Mesenchymal stem cell (in vitro differentiated cells and primary cell): ENCODE data around the gene GPBAR1.
"Not testable (repeated sequence)": the region's sequence is repeated elsewhere in the genome, so short reads cannot be mapped to it uniquely, and the experiment has no call there.

ENCODE experiments used
- DNase-seq: peaks from one replicate; pipeline ENCODE4 v3.0.0-alpha.2; 2013
- H2AFZ ChIP-seq: one replicate; pipeline ENCODE4 v1.6.1; 2013; ENCODE audit warnings: low read depth, mild to moderate bottlenecking, control low read depth, inconsistent platforms, low read length, moderate library complexity
- H2AK5ac ChIP-seq: 2 replicates; pipeline ENCODE4 v1.6.1; 2013; ENCODE audit warnings: low read length, moderate library complexity, mild to moderate bottlenecking, inconsistent platforms; ENCODE audit not compliant: severe bottlenecking
- H2BK120ac ChIP-seq: one replicate; pipeline ENCODE4 v1.6.1; 2013; ENCODE audit warnings: low read depth, mild to moderate bottlenecking, inconsistent platforms, low read length, moderate library complexity
- H2BK12ac ChIP-seq, 2 experiments: one replicate each; pipeline ENCODE4 v1.6.1; 2013; ENCODE audit warnings: inconsistent platforms in 2 of 2, low read length in 2 of 2, mild to moderate bottlenecking in 2 of 2, moderate library complexity in 2 of 2, control low read depth in 1 of 2
- H2BK15ac ChIP-seq: one replicate; pipeline ENCODE4 v1.6.1; 2013; ENCODE audit warnings: mild to moderate bottlenecking, low read depth, inconsistent platforms; ENCODE audit not compliant: poor library complexity, severe bottlenecking
- H2BK5ac ChIP-seq: 2 replicates; pipeline ENCODE4 v1.6.1; 2013; ENCODE audit warnings: low read depth, mild to moderate bottlenecking, low read length, control low read depth, inconsistent platforms; ENCODE audit not compliant: poor library complexity, severe bottlenecking
- H3K14ac ChIP-seq, 2 experiments: one replicate each; pipeline ENCODE4 v1.6.1; 2013; ENCODE audit warnings: inconsistent platforms in 2 of 2, low read length in 2 of 2, control low read depth in 1 of 2, mild to moderate bottlenecking in 1 of 2, moderate library complexity in 1 of 2
- H3K18ac ChIP-seq, 2 experiments: one replicate each; pipeline ENCODE4 v1.6.1; 2013; ENCODE audit warnings: inconsistent platforms in 2 of 2, low read length in 2 of 2, control low read depth in 1 of 2, low read depth in 1 of 2, mild to moderate bottlenecking in 1 of 2
- H3K23ac ChIP-seq, 2 experiments: one replicate each; pipeline ENCODE4 v1.6.1; 2013; ENCODE audit warnings: inconsistent platforms in 2 of 2, low read length in 2 of 2, mild to moderate bottlenecking in 2 of 2, moderate library complexity in 2 of 2, control low read depth in 1 of 2
- H3K27ac ChIP-seq: 2 replicates; pipeline ENCODE4 v1.5.1; 2013; ENCODE audit warnings: mild to moderate bottlenecking, moderate library complexity, low read length, control low read depth, inconsistent platforms; ENCODE audit not compliant: poor library complexity, severe bottlenecking
- H3K27me3 ChIP-seq, 2 experiments: 2 replicates each; pipeline versions ENCODE4 v1.6.1 to v1.7.0; 2013; ENCODE audit warnings: low read length in 2 of 2, mild to moderate bottlenecking in 2 of 2, moderate library complexity in 2 of 2, control low read depth in 1 of 2, inconsistent platforms in 1 of 2; ENCODE audit not compliant: control insufficient read depth in 1 of 2, insufficient read depth in 1 of 2
- H3K36me3 ChIP-seq, 2 experiments: 2 replicates each; pipeline versions ENCODE4 v1.6.1 to v1.7.0; 2013; ENCODE audit warnings: low read length in 2 of 2, control low read depth in 1 of 2, inconsistent platforms in 1 of 2, low read depth in 1 of 2, mild to moderate bottlenecking in 1 of 2; ENCODE audit not compliant: insufficient read depth in 2 of 2, control insufficient read depth in 1 of 2
- H3K4ac ChIP-seq, 2 experiments: one replicate each; pipeline ENCODE4 v1.6.1; 2013; ENCODE audit warnings: inconsistent platforms in 2 of 2, low read length in 2 of 2, mild to moderate bottlenecking in 2 of 2, moderate library complexity in 2 of 2, control low read depth in 1 of 2, low read depth in 1 of 2
- H3K4me1 ChIP-seq: 2 replicates; pipeline ENCODE4 v1.6.1; 2013; ENCODE audit warnings: low read depth, low read length, control low read depth; ENCODE audit not compliant: control insufficient read depth, insufficient read depth
- H3K4me2 ChIP-seq: 2 replicates; pipeline ENCODE4 v1.6.1; 2013; ENCODE audit warnings: low read length, mild to moderate bottlenecking, inconsistent platforms; ENCODE audit not compliant: poor library complexity, severe bottlenecking
- H3K4me3 ChIP-seq, 2 experiments: 2 replicates each; pipeline versions ENCODE4 v1.5.1 to v1.7.0; 2013; ENCODE audit warnings: low read length in 2 of 2, mild to moderate bottlenecking in 2 of 2, control low read depth in 1 of 2, low read depth in 1 of 2; ENCODE audit not compliant: insufficient read depth in 1 of 2
- H3K79me1 ChIP-seq: replicated peaks from 2 replicates; pipeline ENCODE4 v1.6.1; 2013; ENCODE audit warnings: mild to moderate bottlenecking, control low read depth, low read length, inconsistent platforms; ENCODE audit not compliant: poor library complexity, severe bottlenecking
- H3K9ac ChIP-seq: 2 replicates; pipeline ENCODE4 v1.7.0; 2013; ENCODE audit warnings: mild to moderate bottlenecking, low read length, moderate library complexity
- H3K9me3 ChIP-seq: 2 replicates; pipeline ENCODE4 v1.7.0; 2013; ENCODE audit warnings: mild to moderate bottlenecking, low read length; ENCODE audit not compliant: control insufficient read depth
- H4K8ac ChIP-seq: one replicate; pipeline ENCODE4 v1.6.1; 2013; ENCODE audit warnings: inconsistent platforms, mild to moderate bottlenecking, low read length, moderate library complexity
- H4K91ac ChIP-seq: one replicate; pipeline ENCODE4 v1.6.1; 2013; ENCODE audit warnings: mild to moderate bottlenecking, low read length, inconsistent platforms
- WGBS: methylation state at CpG from one replicate; pipeline ENCODE4 v1.1.7; 2013; ENCODE audit warnings: mixed read lengths; 5-methylcytosine and 5-hydroxymethylcytosine counted together

The GPBAR1 gene

GRCh38 chr2:218273214-218273907, 12.5 kb downstream of the GPBAR1 start:
- H2AFZ ChIP-seq, H3K4ac ChIP-seq, H4K8ac ChIP-seq, H3K23ac ChIP-seq, H2BK12ac ChIP-seq, H3K27me3 ChIP-seq, H3K27ac ChIP-seq, H4K91ac ChIP-seq, H3K4me3 ChIP-seq, H2BK15ac ChIP-seq, H2BK5ac ChIP-seq, DNase-seq, H3K4me2 ChIP-seq, H3K9me3 ChIP-seq, H2BK120ac ChIP-seq, H3K18ac ChIP-seq, H3K14ac ChIP-seq: not testable (repeated sequence)
- H2AK5ac ChIP-seq, result peak overlapping the region; percentile 35
- peaks cover 48 to 54% of the 10 kb centered on the region in 2 experiments for H3K36me3 ChIP-seq
- 100% methylated on average over 5 of the region's 8 CpGs for WGBS
- peak overlapping the region; percentile 63 for H3K9ac ChIP-seq
- peaks cover 22% of the 10 kb centered on the region for H3K4me1 ChIP-seq
- peaks cover 45% of the 10 kb centered on the region for H3K79me1 ChIP-seq

- no peak overlapping the region for H2BK5ac ChIP-seq
- DNase-seq, result no peak
- no peak overlapping the region for H4K8ac ChIP-seq
- no peak overlapping the region for H2AFZ ChIP-seq
- no peak overlapping the region for H3K4me2 ChIP-seq
- peaks cover 23% of the 10 kb centered on the region for H3K4me1 ChIP-seq
- H3K27me3 ChIP-seq, result no peaks in the 10 kb centered on the region
- H3K4ac ChIP-seq, result no peak overlapping the region
- H3K79me1 ChIP-seq, result peaks cover 51% of the 10 kb centered on the region
- no peak overlapping the region for H2BK120ac ChIP-seq
- H3K4me3 ChIP-seq, result no peak overlapping the region
- H3K9me3 ChIP-seq, result no peaks in the 10 kb centered on the region
- no peak overlapping the region for H3K18ac ChIP-seq
- H3K27ac ChIP-seq, result no peak overlapping the region
- WGBS, result 100% methylated on average over 1 of the region's 2 CpGs
- no peak overlapping the region for H3K23ac ChIP-seq
- H3K9ac ChIP-seq, result peak overlapping the region; percentile 12
- H2BK15ac ChIP-seq, result no peak overlapping the region
- H2AK5ac ChIP-seq, result no peak overlapping the region
- no peak overlapping the region for H3K14ac ChIP-seq
- H2BK12ac ChIP-seq, result no peak overlapping the region
- no peak overlapping the region for H4K91ac ChIP-seq
- peaks cover 53 to 60% of the 10 kb centered on the region in 2 experiments for H3K36me3 ChIP-seq
Observed at GRCh38 chr2:218273908-218274249, 13.1 kb downstream of the GPBAR1 start.

- H3K4me3 ChIP-seq, result no peak overlapping the region
- H3K4me1 ChIP-seq, result peaks cover 18% of the 10 kb centered on the region
- no peak overlapping the region for H2BK12ac ChIP-seq
- H3K36me3 ChIP-seq, result peaks cover 60 to 67% of the 10 kb centered on the region in 2 experiments
- H3K9ac ChIP-seq, result peak overlapping the region; percentile 12
- H4K8ac ChIP-seq, result no peak overlapping the region
- no peaks in the 10 kb centered on the region for H3K27me3 ChIP-seq
- no peak overlapping the region for H3K4me2 ChIP-seq
- no peak overlapping the region for H3K18ac ChIP-seq
- H2BK5ac ChIP-seq, result no peak overlapping the region
- H3K79me1 ChIP-seq, result peaks cover 58% of the 10 kb centered on the region
- no peak overlapping the region for H2BK15ac ChIP-seq
- H2AK5ac ChIP-seq, result no peak overlapping the region
- no peak overlapping the region for H3K4ac ChIP-seq
- no peak overlapping the region for H4K91ac ChIP-seq
- no peak overlapping the region for H3K27ac ChIP-seq
- no peak overlapping the region for H3K14ac ChIP-seq
- H2BK120ac ChIP-seq, result no peak overlapping the region
- no peak overlapping the region for H2AFZ ChIP-seq
- DNase-seq, result no peak
- no peaks in the 10 kb centered on the region for H3K9me3 ChIP-seq
- WGBS, result 92% methylated on average over 4 of the region's 4 CpGs
- H3K23ac ChIP-seq, result no peak overlapping the region
Observed at GRCh38 chr2:218274586-218274985, 13.8 kb downstream of the GPBAR1 start.

GRCh38 chr2:218275371-218276072, 14.7 kb downstream of the GPBAR1 start:
- H2AFZ ChIP-seq, result no peak overlapping the region
- no peak overlapping the region for H4K8ac ChIP-seq
- no peak overlapping the region for H3K18ac ChIP-seq
- H3K27ac ChIP-seq, result no peak overlapping the region
- H3K4me3 ChIP-seq, result no peak overlapping the region
- WGBS, result 97% methylated on average over 9 of the region's 9 CpGs
- no peak overlapping the region for H3K4ac ChIP-seq
- H2BK15ac ChIP-seq, result no peak overlapping the region
- H3K4me2 ChIP-seq, result no peak overlapping the region
- no peak overlapping the region for H3K14ac ChIP-seq
- H3K9me3 ChIP-seq, result no peaks in the 10 kb centered on the region
- no peaks in the 10 kb centered on the region for H3K27me3 ChIP-seq
- peaks cover 64% of the 10 kb centered on the region for H3K79me1 ChIP-seq
- H2BK120ac ChIP-seq, result no peak overlapping the region
- H2BK5ac ChIP-seq, result no peak overlapping the region
- H2BK12ac ChIP-seq, result no peak overlapping the region
- H3K36me3 ChIP-seq, result peaks cover 70 to 76% of the 10 kb centered on the region in 2 experiments
- H2AK5ac ChIP-seq, result no peak overlapping the region
- H3K9ac ChIP-seq, result no peak overlapping the region
- no peak overlapping the region for H3K23ac ChIP-seq
- peak overlapping the region; percentile 10 for H4K91ac ChIP-seq
- H3K4me1 ChIP-seq, result peaks cover 21% of the 10 kb centered on the region
- DNase-seq, result no peak
